Stomach (tissue), 4 donors: ENCODE data around the gene GNA14.

Experiments
- POLR2A ChIP-seq, 4 donors: fragments of 450-650 bp; IDR thresholded peaks; one replicate each; pipeline ENCODE4 v1.6.1; 2016; ENCODE audit warnings: antibody characterized with exemption in 4 of 4, control low read depth in 2 of 4, mild to moderate bottlenecking in 1 of 4, moderate library complexity in 1 of 4
- POLR2AphosphoS5 ChIP-seq, 3 donors: sonication (generic); formaldehyde crosslinking; IDR thresholded peaks; one replicate each; pipeline ENCODE4 v1.6.1; 2016; ENCODE audit warnings: antibody characterized with exemption in 3 of 3
- TF ChIP-seq, protein P1 (sequence below), 7 experiments: fragments of 450-650 bp in 4 of 7; fragments of 200-600 bp in 3 of 7; sonication (generic) in 3 of 7; IDR thresholded peaks; one replicate each; pipeline ENCODE4 v1.5.1; 2016 to 2019; ENCODE audit warnings: antibody characterized with exemption in 7 of 7, control low read depth in 2 of 7, mild to moderate bottlenecking in 1 of 7

- TF ChIP-seq, protein P1, sequence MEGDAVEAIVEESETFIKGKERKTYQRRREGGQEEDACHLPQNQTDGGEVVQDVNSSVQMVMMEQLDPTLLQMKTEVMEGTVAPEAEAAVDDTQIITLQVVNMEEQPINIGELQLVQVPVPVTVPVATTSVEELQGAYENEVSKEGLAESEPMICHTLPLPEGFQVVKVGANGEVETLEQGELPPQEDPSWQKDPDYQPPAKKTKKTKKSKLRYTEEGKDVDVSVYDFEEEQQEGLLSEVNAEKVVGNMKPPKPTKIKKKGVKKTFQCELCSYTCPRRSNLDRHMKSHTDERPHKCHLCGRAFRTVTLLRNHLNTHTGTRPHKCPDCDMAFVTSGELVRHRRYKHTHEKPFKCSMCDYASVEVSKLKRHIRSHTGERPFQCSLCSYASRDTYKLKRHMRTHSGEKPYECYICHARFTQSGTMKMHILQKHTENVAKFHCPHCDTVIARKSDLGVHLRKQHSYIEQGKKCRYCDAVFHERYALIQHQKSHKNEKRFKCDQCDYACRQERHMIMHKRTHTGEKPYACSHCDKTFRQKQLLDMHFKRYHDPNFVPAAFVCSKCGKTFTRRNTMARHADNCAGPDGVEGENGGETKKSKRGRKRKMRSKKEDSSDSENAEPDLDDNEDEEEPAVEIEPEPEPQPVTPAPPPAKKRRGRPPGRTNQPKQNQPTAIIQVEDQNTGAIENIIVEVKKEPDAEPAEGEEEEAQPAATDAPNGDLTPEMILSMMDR (IDR thresholded peaks at IDR 0.05), result no peak
- TF ChIP-seq POLR2A (IDR thresholded peaks at IDR 0.05) (no peak), POLR2AphosphoS5 (IDR thresholded peaks at IDR 0.05) (no peak)
These were observed 61.5 kb downstream of the GNA14 start for GRCh38 chr9:77586591-77586990.
